HG03354 (cell line): ENCODE measurements around the gene LRFN2.

Experiments used
- ATAC-seq: cut with Tn5 transposase; IDR thresholded peaks from one replicate; pipeline ENCODE4 v1.9.1; 2021; ENCODE audit warnings: mild to moderate bottlenecking; ENCODE audit not compliant: unreplicated experiment, poor library complexity, severe bottlenecking

The LRFN2 gene

GRCh38 chr6:40486576-40486975 is 100.6 kb downstream of the LRFN2 start:
- no peak for ATAC-seq

- no peak for ATAC-seq
Measured at GRCh38 chr6:40485795-40486194, 101.4 kb downstream of the LRFN2 start.

DNA sequence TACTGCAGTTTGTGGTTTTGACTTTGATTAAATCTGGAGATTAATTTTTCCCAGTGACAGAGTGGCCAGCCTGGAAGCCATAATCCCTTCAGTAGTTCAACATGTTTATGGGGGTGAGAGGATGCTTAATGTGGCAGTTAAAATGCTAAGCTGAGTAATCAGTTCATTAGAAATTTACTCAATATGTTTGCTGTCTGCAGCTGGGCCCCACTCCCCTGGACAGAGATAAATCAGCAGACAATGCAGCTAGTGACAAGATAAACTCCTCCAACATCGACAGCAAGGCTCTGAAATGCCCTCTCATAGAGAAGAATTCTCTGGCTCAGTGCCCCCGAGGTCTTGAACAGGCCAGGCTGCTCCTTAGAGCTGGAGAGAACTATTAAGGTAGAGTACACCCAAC is 101.9 kb downstream of the LRFN2 start:
- no peak for ATAC-seq

GRCh38 chr6:40484066-40484465 is 103.1 kb downstream of the LRFN2 start:
- no peak for ATAC-seq

GRCh38 chr6:40482532-40482931 is 104.6 kb downstream of the LRFN2 start:
- ATAC-seq: no peak

- no peak for ATAC-seq
Measured at GRCh38 chr6:40480678-40481077, 106.5 kb downstream of the LRFN2 start.

DNA sequence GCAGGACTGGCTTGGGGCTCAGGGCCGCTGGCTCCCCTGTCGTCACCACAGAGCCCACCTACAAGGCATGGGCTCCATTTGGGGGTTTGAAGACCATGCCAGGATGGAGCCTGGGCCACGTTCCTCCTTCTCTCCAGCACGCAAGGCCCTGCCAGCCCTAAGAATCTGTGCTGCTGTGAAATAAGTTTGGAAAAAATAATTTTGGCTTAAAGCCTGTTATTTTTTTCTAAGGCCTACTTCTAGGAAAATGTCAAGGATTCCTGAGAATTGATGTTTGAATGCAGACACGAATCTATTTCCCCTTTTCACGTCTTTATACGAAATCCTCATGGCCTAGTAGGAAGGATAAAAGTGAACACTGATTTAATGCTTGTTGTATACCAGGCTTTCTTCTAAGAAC is 107.5 kb downstream of the LRFN2 start:
- no peak for ATAC-seq

- ATAC-seq: no peak
Measured at GRCh38 chr6:40477246-40478126, 109.7 kb downstream of the LRFN2 start.

DNA sequence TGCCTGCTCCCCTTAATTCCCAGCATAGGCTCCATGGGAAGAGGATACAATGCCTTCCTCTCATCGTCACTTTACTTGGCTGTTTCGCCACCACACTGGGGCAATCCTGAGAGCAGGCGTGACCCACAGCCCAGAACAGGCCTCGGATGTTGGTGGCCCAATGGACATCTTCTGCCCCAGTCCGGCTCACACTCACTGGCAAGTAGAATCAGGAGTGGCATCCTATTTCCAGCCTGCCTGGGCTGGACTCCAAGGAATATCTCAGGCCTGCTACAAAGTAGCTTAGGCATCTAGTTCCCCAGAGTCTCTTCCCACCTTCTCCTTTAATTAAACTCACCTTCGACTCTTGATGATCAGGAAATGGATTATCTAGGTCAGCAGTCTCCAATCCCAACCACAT is 110.5 kb downstream of the LRFN2 start:
- ATAC-seq: no peak

DNA sequence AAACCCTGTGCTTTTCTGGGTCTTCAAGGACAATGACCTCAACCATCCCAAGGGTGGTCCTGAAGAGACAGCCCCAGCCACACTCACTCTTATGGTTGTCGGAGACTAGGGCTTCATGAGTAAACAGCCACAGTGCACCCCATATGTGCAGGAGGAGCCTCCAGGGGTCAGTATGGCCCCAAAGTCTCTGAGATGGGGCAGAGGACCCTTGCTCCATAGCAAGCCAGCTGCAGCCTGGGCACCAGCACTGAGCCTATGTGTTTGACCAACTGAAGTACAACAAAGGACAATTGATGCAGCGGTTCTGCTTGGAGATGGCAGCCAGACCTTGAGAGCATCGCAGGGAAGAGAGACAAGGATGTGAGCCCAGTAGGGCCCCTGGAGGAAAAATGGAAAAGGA is 112.2 kb downstream of the LRFN2 start:
- ATAC-seq: no peak

DNA sequence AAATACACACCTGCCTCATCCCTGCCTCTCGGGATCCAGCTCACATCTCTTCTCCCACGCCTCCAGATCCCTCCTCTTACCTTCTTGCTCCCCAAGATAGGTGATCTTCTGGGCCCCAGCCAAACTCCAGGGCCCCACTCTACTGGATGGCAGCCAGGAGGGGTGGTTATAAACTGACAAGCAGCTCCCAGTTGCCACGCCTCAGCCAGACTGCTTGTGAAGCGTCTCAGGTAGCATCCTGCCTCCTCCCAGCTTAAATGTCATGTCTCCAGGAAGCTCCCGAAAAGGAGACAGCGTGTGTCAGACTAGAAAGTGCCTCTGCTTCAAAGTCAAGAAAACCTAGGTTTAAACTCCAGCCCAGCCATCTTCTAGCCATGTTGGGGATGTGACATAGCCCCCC is 114.1 kb downstream of the LRFN2 start:
- ATAC-seq: no peak

GRCh38 chr6:40472353-40472752 is 114.8 kb downstream of the LRFN2 start:
- no peak for ATAC-seq

DNA sequence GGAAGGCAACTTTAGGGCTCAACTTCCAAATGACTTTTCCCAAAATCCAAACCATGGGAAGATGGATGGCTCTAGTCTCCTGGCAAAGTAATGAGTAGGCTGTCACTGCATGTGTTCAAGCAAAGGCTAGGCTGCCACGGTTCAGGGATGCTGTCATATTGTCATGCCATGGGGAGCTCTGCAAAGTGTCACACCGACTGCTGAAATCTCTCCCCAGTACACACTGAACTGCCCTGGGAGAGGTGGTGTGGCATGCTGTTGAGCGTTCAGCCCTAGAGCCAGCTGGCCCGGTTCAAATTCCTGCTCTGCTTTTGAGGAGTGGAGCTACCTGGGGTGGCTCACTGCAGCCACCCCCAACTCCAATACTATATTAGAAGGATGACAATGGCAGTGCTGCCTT is 115.9 kb downstream of the LRFN2 start:
- ATAC-seq: no peak

DNA sequence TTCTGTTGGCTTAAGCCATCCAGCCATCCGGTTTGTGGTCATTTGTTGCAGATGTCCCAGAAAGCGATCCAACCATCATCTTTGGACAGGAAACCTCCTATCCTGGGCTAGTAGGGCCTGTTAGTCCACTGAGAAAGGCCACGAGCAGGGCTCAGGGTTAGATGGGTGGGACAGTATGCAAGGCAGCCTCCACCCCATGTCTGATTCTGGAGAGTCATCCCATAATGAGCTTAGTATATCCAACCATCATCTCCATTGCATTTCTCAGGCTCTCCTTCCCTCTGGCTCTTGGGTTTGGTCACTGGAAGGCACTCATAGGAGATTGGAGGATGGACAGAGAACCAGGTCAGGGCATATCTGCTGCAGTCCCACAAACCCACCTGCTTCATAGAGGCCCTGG is 117.8 kb downstream of the LRFN2 start:
- ATAC-seq: no peak

GRCh38 chr6:40466986-40467539 is 120.1 kb downstream of the LRFN2 start:
- no peak for ATAC-seq

GRCh38 chr6:40461643-40462042 is 125.5 kb downstream of the LRFN2 start:
- ATAC-seq: no peak

DNA sequence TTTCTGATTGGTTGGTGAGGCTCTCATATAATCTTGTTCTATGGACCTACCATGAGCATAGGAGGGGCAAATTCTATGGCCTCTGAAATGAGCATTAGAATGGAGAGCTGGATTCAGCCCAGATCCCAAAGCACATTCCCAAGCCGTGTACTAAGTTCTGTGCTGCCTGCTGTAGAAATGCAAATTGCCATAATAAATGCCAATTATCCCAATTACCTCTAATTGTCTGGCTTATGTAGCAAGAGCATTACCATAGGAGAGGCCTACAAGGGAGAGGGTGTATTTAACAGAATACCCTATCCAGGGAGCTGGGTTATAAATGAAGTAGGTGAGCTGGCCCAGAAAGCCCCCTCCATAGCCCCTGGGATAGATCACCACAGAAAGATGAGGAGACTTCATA is 126.8 kb downstream of the LRFN2 start:
- ATAC-seq: no peak

GRCh38 chr6:40457261-40457660 is 129.9 kb downstream of the LRFN2 start:
- no peak for ATAC-seq

DNA sequence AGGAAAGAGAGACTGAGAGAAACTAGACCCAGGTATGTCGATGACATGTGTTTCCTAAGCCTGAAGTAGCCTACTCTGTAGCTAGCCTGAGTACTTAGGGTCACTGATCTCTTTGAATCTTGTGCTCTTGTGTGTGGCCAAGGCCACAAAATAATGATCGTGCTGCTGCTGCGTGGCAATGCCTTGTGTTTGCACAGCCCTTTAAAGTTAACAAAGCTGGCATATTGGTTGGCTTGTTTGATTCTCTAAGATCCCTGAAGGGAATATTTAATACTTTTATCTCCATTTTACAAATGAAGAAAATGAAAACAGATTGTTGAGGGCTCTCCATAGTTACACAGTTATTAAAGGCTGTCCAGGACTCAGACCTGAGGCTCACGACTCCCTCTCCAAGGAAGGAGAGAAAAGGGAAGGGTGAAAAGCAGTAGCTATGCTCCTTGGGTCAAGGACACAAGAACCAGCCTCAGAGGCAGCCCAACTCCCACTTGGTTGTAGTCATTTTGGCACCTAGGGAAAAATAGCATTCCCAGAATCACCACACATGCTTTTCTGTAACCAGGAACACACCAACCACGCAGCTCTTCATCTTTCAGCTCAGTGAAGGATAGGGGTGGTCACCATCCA is 130.7 kb downstream of the LRFN2 start:
- no peak for ATAC-seq

GRCh38 chr6:40455686-40456389 is 131.3 kb downstream of the LRFN2 start:
- no peak for ATAC-seq
